Panc1 (cell line): Measurements from ENCODE around the gene CD276. TPM values are rescaled to one million over a fixed set of nuclear protein-coding genes. Genes with fewer than 3 reads are reported as not detected.

ENCODE experiments used
- ATAC-seq: fragments of 200-7000 bp; cut with Tn5 transposase; 2 replicates; pipeline ENCODE4 v1.9.1; 2020; ENCODE audit warnings: mild to moderate bottlenecking, moderate library complexity
- BruUV-seq: library from RNA; stranded (reverse); fragments of 400-500 nt; replicated peaks from 2 replicates; lab custom pipeline; 2021; lab: Mats Ljungman, UMichigan
- CTCF ChIA-PET: fragments of 300-600 bp; sonication (Branson Sonifier 250); formaldehyde crosslinking; loops from one replicate; lab custom pipeline; 2022; ENCODE audit warnings: antibody characterized with exemption; lab: Charles Lee
- POLR2A ChIA-PET: fragments of 300-600 bp; sonication (Branson Sonifier 250); formaldehyde crosslinking; loops from one replicate; lab custom pipeline; 2022; ENCODE audit warnings: antibody characterized with exemption; lab: Charles Lee
- DNase-seq: peaks from one replicate; pipeline ENCODE4 v3.0.0-alpha.2; 2010; ENCODE audit warnings: low read depth, low spot score
- H3K27ac ChIP-seq: 2 replicates; pipeline ENCODE4 v1.5.1; 2011; ENCODE audit warnings: mild to moderate bottlenecking, low read length, inconsistent platforms
- H3K27me3 ChIP-seq: fragments of 200-500 bp; sonication (Bioruptor generic); 2 replicates; pipeline ENCODE4 v1.6.0; 2014; ENCODE audit warnings: low read length, inconsistent platforms; ENCODE audit not compliant: control insufficient read depth, insufficient read depth
- H3K36me3 ChIP-seq: fragments of 200-500 bp; sonication (Bioruptor generic); 2 replicates; pipeline ENCODE4 v1.5.1; 2014; ENCODE audit warnings: inconsistent platforms, mild to moderate bottlenecking, low read length, moderate library complexity; ENCODE audit not compliant: control insufficient read depth, insufficient read depth
- H3K4me1 ChIP-seq: 2 replicates; pipeline ENCODE4 v1.5.1; 2011; ENCODE audit warnings: inconsistent platforms, mild to moderate bottlenecking, low read length, moderate library complexity; ENCODE audit not compliant: control insufficient read depth, insufficient read depth
- H3K4me3 ChIP-seq, 2 experiments: 2 replicates each; pipeline ENCODE4 v1.5.1; 2011 to 2012; ENCODE audit warnings: low read depth in 2 of 2, low read length in 2 of 2, mild to moderate bottlenecking in 2 of 2, inconsistent platforms in 1 of 2, moderate library complexity in 1 of 2
- H3K9me3 ChIP-seq: fragments of 200-500 bp; sonication (Bioruptor generic); 2 replicates; pipeline ENCODE4 v1.5.1; 2014; ENCODE audit warnings: low read depth, mild to moderate bottlenecking, inconsistent platforms, low read length, moderate library complexity; ENCODE audit not compliant: control insufficient read depth, insufficient read depth
- CTCF ChIP-seq: fragments of 450-650 bp; IDR thresholded peaks from 2 replicates; pipeline ENCODE4 v1.5.1; 2017; ENCODE audit warnings: mild to moderate bottlenecking
- POLR2AphosphoS5 ChIP-seq: IDR thresholded peaks from 2 replicates; pipeline ENCODE4 v1.6.1; 2012; ENCODE audit warnings: mild to moderate bottlenecking, low read depth, low read length, moderate library complexity
- REST ChIP-seq, 2 experiments: IDR thresholded peaks; 2 replicates each; pipeline ENCODE4 v1.6.1; 2011 to 2012; ENCODE audit warnings: low read depth in 2 of 2, control low read depth in 1 of 2, low read length in 1 of 2, mild to moderate bottlenecking in 1 of 2, moderate library complexity in 1 of 2; ENCODE audit not compliant: insufficient read depth in 1 of 2
- SIN3A ChIP-seq: IDR thresholded peaks from 2 replicates; pipeline ENCODE4 v1.6.1; 2012; ENCODE audit warnings: low read depth, mild to moderate bottlenecking, low read length, moderate library complexity, borderline replicate concordance; ENCODE audit not compliant: insufficient read depth
- TCF7L2 ChIP-seq: IDR thresholded peaks from 2 replicates; pipeline ENCODE4 v1.6.1; 2011; ENCODE audit warnings: mild to moderate bottlenecking, low read depth, low read length, inconsistent platforms
- in situ Hi-C: cut with HindIII; loops from 2 replicates; pipeline ENCODE4 v1.10.0; 2016; ENCODE audit warnings: low sequenced_read_pairs, low pct_unique_long_range_greater_than_20kb
- intact Hi-C: fragments of 100-400 bp; cut with micrococcal nuclease; formaldehyde crosslinking; loops from one replicate; pipeline ENCODE4 v1.10.0; 2022; ENCODE audit not compliant: unreplicated experiment
- total RNA-seq: library from RNA; stranded (reverse); gene quantifications from one replicate; pipeline ENCODE4 v1.2.1, GENCODE V29; 2021; ENCODE audit not compliant: unreplicated experiment

The CD276 gene
- total RNA-seq, 1 experiment from 2014 or later = 99.1 TPM

GRCh38 chr15:73647259-73648013 lies 36.7 kb upstream of the CD276 start:
- peaks cover 3% of the 10 kb centered on the region; the same call in 1 of the 2 replicates for H3K27me3 ChIP-seq
- TF ChIP-seq SIN3A = no peak
- TF ChIP-seq TCF7L2 = no peak
- no peak for TF ChIP-seq REST (IDR thresholded peaks at IDR 0.05; ENCODE audit: insufficient read depth in 1 of 2, low read depth in 2 of 2, low read length in 1 of 2)
- TF ChIP-seq CTCF = no peak
- no peak for TF ChIP-seq POLR2AphosphoS5
- no peaks in the 10 kb centered on the region for H3K9me3 ChIP-seq
- ATAC-seq (no peak), DNase-seq (no peak)
- in situ Hi-C loops = no loop called here
- BruUV-seq = no TSS peak
- intact Hi-C loops = no loop called here
- H3K36me3 ChIP-seq = no peaks in the 10 kb centered on the region
- H3K4me1 ChIP-seq = no peaks in the 10 kb centered on the region
- ChIA-PET CTCF (interaction anchor here (0.6 to 0.7 kb wide), 2 partner anchors 11 to 389 kb away, joined by 3 to 4 read pairs; no protein-coding TSS in a partner anchor), POLR2A (interaction anchor here (0.6 kb wide), 2 partner anchors 20 to 412 kb away, joined by 5 to 11 read pairs; no protein-coding TSS in a partner anchor)
- no peak overlapping the region for H3K27ac ChIP-seq
- no peak overlapping the region for H3K4me3 ChIP-seq

GRCh38 chr15:73648014-73648295 lies 36.2 kb upstream of the CD276 start:
- H3K36me3 ChIP-seq = no peaks in the 10 kb centered on the region

More at GRCh38 chr15:73648014-73648295, 36.2 kb upstream of the CD276 start:
- intact Hi-C loops (no loop called here), in situ Hi-C loops (no loop called here)
- no peak overlapping the region for H3K27ac ChIP-seq
- DNase-seq (no peak), ATAC-seq (no peak)
- TF ChIP-seq CTCF (no peak), SIN3A (no peak), TCF7L2 (no peak), POLR2AphosphoS5 (no peak), REST (IDR thresholded peaks at IDR 0.05; ENCODE audit: insufficient read depth in 1 of 2, low read depth in 2 of 2, low read length in 1 of 2) (no peak)
- ChIA-PET CTCF (no interaction called here), POLR2A (no interaction called here)
- no TSS peak for BruUV-seq
- no peaks in the 10 kb centered on the region for H3K9me3 ChIP-seq
- no peaks in the 10 kb centered on the region for H3K4me1 ChIP-seq
- H3K4me3 ChIP-seq = no peak overlapping the region
- H3K27me3 ChIP-seq = peaks cover 3% of the 10 kb centered on the region; the same call in 1 of the 2 replicates
